NCI-H1436 treated with DMSO at 0.1 percent for 48 hours (cell line): ENCODE results near the gene EPHA8.

Experiments
- DNase-seq: peaks from one replicate; lab custom pipeline; 2025; lab: John Stamatoyannopoulos, UW

Gene EPHA8

GRCh38 chr1:22619252-22619651, 56.0 kb downstream of the EPHA8 start:
- DNase-seq: no peak

- no peak for DNase-seq
These were observed 56.5 kb downstream of the EPHA8 start for GRCh38 chr1:22619798-22620197.

GRCh38 chr1:22621761-22622160, 58.5 kb downstream of the EPHA8 start:
- no peak for DNase-seq

- DNase-seq: no peak
These were observed 62.1 kb downstream of the EPHA8 start for GRCh38 chr1:22625262-22625925.

- no peak for DNase-seq
These were observed 63.2 kb downstream of the EPHA8 start for GRCh38 chr1:22626237-22627157.

GRCh38 chr1:22627331-22627730, 64.0 kb downstream of the EPHA8 start:
- DNase-seq: no peak

- no peak for DNase-seq
These were observed 65.6 kb downstream of the EPHA8 start for GRCh38 chr1:22628698-22629444.

- DNase-seq: no peak
These were observed 66.6 kb downstream of the EPHA8 start for GRCh38 chr1:22629886-22630285.

GRCh38 chr1:22633697-22634463, 70.6 kb downstream of the EPHA8 start:
- no peak for DNase-seq

- no peak for DNase-seq
These were observed 72.1 kb downstream of the EPHA8 start for GRCh38 chr1:22635436-22635835.

- no peak for DNase-seq
These were observed 73.1 kb downstream of the EPHA8 start, which contains the start of gene C1QA for GRCh38 chr1:22636353-22636752. TSS of gene C1QA (plus strand) at chr1:22636628. CDS start at chr1:22637617, 989 bp downstream.

GRCh38 chr1:22636927-22637326, 73.6 kb downstream of the EPHA8 start:
- DNase-seq: no peak

- no peak for DNase-seq
These were observed 74.7 kb downstream of the EPHA8 start for GRCh38 chr1:22637907-22638445.

GRCh38 chr1:22638476-22639234, 75.4 kb downstream of the EPHA8 start:
- DNase-seq: no peak

GRCh38 chr1:22639286-22639685, 76.0 kb downstream of the EPHA8 start:
- no peak for DNase-seq

GRCh38 chr1:22641247-22641646, 78.0 kb downstream of the EPHA8 start:
- no peak for DNase-seq

GRCh38 chr1:22641906-22642636, 78.8 kb downstream of the EPHA8 start:
- no peak for DNase-seq

- DNase-seq: no peak
These were observed 80.1 kb downstream of the EPHA8 start, which contains the start of gene C1QC for GRCh38 chr1:22643381-22643780. TSS of gene C1QC (plus strand) at chr1:22643633. CDS start at chr1:22644024, 391 bp downstream.

GRCh38 chr1:22643928-22644327, 80.6 kb downstream of the EPHA8 start:
- no peak for DNase-seq

- no peak for DNase-seq
These were observed 82.6 kb downstream of the EPHA8 start for GRCh38 chr1:22645931-22646330.
